Cardiac fibroblast (primary cell): Measurements from ENCODE around the gene FAM107B.
"Not testable (repeated sequence)": the region's sequence is repeated elsewhere in the genome, so short reads cannot be mapped to it uniquely, and the experiment has no call there.

Source experiments
- DNase-seq, 2 donors: peaks; one replicate each; pipeline versions ENCODE4 v3.0.0 to v3.0.0-alpha.2; 2010; ENCODE audit warnings: low read depth in 2 of 2
- H3K4me3 ChIP-seq, 2 donors: replicated peaks in 1 of 2; 1 replicate in 1 of 2; 2 replicates in 1 of 2; pipeline ENCODE4 v1.5.1; 2011; ENCODE audit warnings: low read depth in 2 of 2, low read length in 2 of 2, mild to moderate bottlenecking in 2 of 2, moderate library complexity in 1 of 2
- TF ChIP-seq, protein P1 (sequence below): IDR thresholded peaks from one replicate; pipeline ENCODE4 v1.5.1; 2011; ENCODE audit warnings: low read depth, mild to moderate bottlenecking, low read length, inconsistent platforms

The FAM107B gene

DNA sequence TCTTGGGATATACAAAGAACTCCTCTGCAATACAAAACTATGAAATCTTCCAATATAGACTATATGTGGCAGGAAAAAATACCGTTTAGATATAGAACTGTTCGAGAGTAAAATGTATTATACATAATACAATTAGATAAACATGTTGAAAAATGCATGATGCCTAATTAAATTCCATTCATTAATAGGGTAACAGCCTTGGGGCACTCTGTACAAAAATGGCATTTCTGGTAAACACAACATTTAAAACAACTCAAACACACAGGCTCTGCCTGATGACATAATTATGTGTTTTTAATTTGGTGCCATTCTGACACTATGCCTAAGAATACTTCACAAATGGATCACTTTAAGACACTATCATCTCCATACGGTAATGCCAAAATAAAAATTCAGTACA, 180.9 kb downstream of the FAM107B start:
- DNase-seq: no peak
- no peak overlapping the region for H3K4me3 ChIP-seq
- TF ChIP-seq, protein P1, sequence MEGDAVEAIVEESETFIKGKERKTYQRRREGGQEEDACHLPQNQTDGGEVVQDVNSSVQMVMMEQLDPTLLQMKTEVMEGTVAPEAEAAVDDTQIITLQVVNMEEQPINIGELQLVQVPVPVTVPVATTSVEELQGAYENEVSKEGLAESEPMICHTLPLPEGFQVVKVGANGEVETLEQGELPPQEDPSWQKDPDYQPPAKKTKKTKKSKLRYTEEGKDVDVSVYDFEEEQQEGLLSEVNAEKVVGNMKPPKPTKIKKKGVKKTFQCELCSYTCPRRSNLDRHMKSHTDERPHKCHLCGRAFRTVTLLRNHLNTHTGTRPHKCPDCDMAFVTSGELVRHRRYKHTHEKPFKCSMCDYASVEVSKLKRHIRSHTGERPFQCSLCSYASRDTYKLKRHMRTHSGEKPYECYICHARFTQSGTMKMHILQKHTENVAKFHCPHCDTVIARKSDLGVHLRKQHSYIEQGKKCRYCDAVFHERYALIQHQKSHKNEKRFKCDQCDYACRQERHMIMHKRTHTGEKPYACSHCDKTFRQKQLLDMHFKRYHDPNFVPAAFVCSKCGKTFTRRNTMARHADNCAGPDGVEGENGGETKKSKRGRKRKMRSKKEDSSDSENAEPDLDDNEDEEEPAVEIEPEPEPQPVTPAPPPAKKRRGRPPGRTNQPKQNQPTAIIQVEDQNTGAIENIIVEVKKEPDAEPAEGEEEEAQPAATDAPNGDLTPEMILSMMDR: no peak

DNA sequence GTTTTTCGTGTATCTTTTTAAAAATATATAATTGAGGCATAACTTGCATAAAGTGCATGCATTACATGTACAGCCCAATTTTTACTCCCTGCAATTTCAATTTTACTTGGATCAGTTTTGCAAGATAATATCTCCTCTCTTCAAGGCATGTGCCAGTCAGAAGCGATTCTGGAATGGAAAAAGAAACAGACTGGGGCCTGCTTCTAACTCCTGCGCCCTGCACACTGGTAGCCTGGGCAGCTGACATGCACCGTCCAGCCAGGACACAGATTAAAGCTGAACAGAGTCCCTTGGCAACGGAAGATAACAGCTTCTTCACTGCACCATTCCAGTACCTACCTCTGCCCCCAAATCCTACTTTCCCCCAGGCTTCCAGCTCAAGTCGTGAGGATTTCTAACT, 182.1 kb downstream of the FAM107B start:
- TF ChIP-seq, protein P1: no peak
- DNase-seq: no peak
- no peak overlapping the region for H3K4me3 ChIP-seq

DNA sequence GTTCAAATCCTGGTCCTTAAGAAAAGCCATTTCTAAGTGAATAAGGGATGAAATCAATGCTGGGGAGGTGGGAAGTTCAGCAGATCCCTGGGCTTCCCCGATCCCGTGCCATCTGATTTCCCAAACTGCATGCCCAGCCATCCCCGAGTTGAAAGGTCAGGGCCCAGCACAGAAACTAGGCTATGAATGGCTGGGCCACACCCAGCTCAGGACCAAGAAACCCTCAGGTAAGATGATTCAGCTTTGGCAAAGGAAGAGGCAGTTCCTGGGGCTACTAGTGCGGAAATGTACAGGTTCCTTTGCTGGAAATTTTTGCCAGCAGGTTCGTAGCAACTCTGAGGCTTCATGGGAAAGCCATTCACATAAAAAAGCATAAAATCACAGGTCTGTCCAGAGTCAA, 182.7 kb downstream of the FAM107B start:
- DNase-seq: no peak
- TF ChIP-seq, protein P1: no peak
- no peak overlapping the region for H3K4me3 ChIP-seq

DNA sequence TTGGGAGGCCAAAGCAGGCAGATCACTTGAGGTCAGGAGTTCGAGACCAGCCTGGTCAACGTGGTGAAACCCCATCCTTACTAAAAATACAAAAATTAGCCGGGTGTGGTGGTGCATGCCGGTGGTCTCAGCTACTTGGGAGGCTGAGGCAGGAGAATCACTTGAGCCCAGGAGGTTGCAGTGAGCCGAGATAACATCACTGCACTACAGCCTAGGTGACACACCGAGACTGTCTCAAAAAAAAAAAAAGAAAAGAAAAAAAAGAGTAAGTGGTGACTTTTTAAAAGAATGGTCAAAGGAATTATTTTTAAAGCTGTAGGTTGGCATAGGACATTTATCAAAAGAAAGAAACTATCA, 185.8 kb downstream of the FAM107B start:
- not testable (repeated sequence) for H3K4me3 ChIP-seq

DNA sequence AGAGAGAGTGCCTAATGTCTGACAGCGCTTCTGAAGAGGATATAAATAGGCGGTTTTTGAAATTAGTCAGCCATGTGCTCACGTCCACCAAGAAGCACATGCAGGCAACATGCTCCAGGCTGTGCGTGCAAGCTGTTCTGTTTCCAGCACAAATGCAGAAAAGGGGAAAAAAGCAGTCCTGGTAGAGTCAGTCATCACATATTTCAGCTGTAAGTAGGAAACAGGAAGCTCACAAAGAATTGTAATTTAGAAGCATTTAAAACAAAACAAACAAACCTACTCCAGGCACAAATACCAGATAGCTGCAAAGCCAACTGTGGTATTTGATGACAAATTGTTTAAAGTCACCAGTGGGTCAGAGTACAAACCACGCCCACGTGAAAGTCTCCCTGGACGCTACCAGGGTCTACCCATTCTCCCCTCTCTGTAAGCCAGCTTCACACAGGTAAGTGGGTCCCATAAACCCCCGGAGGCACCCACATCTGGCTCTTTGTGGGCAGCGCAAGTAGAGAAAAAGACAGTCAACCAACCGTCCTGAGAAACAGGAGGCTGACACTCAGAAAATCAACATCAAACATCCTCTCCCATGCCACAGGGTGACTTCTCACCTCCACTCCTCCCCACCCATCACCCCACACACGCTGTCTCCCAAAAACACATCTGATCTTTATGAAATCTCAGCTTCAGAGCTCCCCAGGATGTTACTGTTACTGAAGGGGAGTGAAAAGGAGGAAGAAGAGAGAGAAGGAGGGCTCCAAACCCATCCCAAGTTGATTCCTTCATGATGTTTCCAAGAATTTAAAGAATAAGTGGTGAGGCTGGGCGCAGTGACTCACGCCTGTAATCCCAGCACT, 186.4 kb downstream of the FAM107B start:
- TF ChIP-seq, protein P1: no peak
- peak; percentile 79 to 96 for DNase-seq
- no peak overlapping the region for H3K4me3 ChIP-seq

More for the DNA sequence above, 185.8 kb downstream of the FAM107B start:
- not testable (repeated sequence) for DNase-seq

DNA sequence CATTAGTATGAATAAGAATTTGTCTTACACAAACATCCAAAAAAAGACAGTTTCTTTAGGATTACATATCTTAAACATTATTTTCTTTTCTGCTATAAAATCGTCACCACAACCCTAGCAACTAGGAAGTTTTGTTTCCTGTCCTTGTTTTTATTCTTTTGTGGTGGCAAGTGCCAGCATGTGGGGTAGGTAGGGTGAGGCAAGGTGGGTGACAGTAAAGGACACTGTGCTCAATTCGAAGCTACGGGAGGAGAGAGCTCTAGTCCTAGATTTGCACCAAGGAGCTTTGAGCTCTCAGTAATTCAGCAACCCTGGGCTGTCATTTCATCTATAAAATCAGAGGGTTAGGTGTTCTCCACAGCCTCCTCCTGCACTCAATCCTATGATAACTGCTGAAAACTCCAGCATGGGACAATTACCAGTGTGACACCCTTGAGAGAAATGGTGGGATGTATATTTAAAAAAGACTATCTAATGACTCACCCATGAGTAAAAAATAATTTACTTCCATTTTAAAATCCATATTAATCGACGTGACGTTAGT, 187.1 kb downstream of the FAM107B start:
- TF ChIP-seq, protein P1: no peak
- no peak for DNase-seq
- no peak overlapping the region for H3K4me3 ChIP-seq

DNA sequence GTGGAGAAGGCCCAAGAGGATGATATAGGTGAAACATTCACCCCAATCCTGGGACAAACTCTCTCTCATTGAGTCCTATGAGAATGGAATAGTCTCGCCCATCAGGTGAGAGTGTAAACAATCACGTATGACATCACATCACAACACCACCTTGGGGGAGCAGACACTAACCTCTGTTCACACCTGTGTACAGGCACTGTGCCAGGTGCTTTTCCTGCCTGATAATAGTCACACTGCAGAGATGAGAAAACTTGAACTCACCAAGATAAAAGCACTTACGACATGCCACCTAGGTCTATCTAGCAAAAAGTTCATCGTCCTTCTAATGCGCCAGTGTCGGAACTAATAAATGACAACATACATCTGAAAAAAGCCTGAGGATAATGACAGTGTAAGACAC, 187.8 kb downstream of the FAM107B start:
- H3K4me3 ChIP-seq: no peak overlapping the region
- no peak for DNase-seq
- TF ChIP-seq, protein P1: no peak
